Chondrocyte (in vitro differentiated cells): ENCODE data around the gene CCBE1. TPM values are rescaled to one million over a fixed set of nuclear protein-coding genes. Genes with fewer than 3 reads are reported as not detected.

Experiments
- DNase-seq: peaks from one replicate; pipeline ENCODE4 v3.0.0; 2021; ENCODE audit warnings: mixed read lengths, low spot score
- H3K27ac Mint-ChIP-seq: one replicate; pipeline ENCODE4 v1.8.0; 2021; ENCODE audit warnings: mild to moderate bottlenecking, moderate library complexity, mixed read lengths; ENCODE audit not compliant: unreplicated experiment
- H3K27me3 Mint-ChIP-seq: 2 replicates; pipeline ENCODE4 v1.8.0; 2021; ENCODE audit warnings: low read depth, mixed read lengths
- H3K36me3 Mint-ChIP-seq: 2 replicates; pipeline ENCODE4 v1.8.0; 2021; ENCODE audit warnings: low read depth, mixed read lengths
- H3K4me1 Mint-ChIP-seq: 2 replicates; pipeline ENCODE4 v1.8.0; 2021; ENCODE audit warnings: low read depth, mild to moderate bottlenecking, mixed read lengths
- H3K4me3 Mint-ChIP-seq: one replicate; pipeline ENCODE4 v1.8.0; 2021; ENCODE audit warnings: mild to moderate bottlenecking, moderate library complexity, mixed read lengths; ENCODE audit not compliant: unreplicated experiment
- H3K9me3 Mint-ChIP-seq: 2 replicates; pipeline ENCODE4 v1.8.0; 2021; ENCODE audit warnings: low read depth, mixed read lengths
- CTCF ChIP-seq: fragments of 200-600 bp; sonication (generic); IDR thresholded peaks from 2 replicates; pipeline ENCODE4 v1.5.0; 2021; ENCODE audit warnings: antibody characterized with exemption, mild to moderate bottlenecking, moderate library complexity
- total RNA-seq: library from RNA; stranded (reverse); gene quantifications from 3 replicates; pipeline ENCODE4 v1.2.1, GENCODE V29; 2021

Gene CCBE1
- total RNA-seq, 1 donor from 2014 or later: 0.72 TPM

DNA sequence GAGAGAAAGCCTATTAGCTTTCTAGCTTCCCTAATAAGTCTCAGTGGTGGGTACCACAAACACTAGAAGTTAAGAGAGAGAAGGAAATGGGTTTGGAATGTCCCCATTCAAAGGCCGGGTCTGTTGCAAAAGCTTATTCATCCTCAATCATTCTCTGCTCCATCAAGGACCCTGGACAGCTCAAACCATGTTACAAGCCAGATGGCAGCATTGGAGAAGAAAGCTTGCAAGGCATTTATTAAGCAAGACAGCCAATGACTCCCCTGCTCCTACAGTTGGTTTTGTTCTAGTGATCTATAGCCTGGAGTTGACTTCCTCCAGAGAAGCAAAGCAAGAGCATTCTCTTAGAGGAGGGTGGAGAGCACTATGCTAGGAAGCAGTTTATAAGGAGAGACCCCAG lies 251.2 kb downstream of the CCBE1 start:
- Mint-ChIP-seq H3K36me3 (peaks cover 2% of the 10 kb centered on the region), H3K27ac (no peak overlapping the region), H3K4me3 (no peak overlapping the region), H3K4me1 (no peaks in the 10 kb centered on the region), H3K27me3 (no peaks in the 10 kb centered on the region), H3K9me3 (peaks cover 8% of the 10 kb centered on the region)
- no peak for DNase-seq
- TF ChIP-seq CTCF: peak; percentile 38

DNA sequence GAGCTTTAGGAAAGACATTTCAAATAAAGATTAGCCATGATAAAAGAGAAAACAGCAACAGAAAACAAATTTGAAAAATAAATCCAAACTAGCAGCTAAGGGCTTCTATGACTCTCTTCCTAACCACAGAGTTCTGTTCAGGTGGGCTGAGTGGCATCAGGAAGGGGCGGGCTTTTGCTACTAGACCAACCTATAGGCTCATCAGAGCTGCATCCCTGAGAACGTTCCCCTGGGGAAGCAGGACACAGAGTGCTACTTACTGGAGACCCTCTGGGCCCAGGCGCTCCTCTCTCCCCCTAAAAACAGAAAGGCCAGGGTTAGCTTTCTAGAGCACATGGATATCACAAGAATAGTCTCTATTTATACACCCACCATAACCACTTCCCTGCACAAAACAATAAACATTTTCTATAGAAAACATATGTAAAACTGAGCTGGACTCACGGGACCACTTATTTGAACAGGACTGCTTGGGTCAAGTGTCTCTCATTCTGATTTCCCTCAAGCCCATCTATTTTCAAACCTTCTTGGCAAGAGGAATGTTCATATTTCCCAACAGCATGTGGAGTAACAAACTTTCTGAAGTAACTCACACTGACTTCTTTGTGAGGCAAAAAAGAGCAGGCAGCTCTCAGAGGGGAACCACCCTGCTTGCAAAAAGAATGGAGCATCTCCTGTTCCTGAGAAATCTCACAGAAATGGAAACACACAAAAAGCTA lies 259.2 kb downstream of the CCBE1 start:
- Mint-ChIP-seq H3K36me3 (peaks cover 2% of the 10 kb centered on the region), H3K27ac (no peak overlapping the region), H3K4me3 (no peak overlapping the region), H3K4me1 (no peaks in the 10 kb centered on the region), H3K9me3 (peaks cover 8% of the 10 kb centered on the region), H3K27me3 (no peaks in the 10 kb centered on the region)
- no peak for TF ChIP-seq CTCF
- no peak for DNase-seq

DNA sequence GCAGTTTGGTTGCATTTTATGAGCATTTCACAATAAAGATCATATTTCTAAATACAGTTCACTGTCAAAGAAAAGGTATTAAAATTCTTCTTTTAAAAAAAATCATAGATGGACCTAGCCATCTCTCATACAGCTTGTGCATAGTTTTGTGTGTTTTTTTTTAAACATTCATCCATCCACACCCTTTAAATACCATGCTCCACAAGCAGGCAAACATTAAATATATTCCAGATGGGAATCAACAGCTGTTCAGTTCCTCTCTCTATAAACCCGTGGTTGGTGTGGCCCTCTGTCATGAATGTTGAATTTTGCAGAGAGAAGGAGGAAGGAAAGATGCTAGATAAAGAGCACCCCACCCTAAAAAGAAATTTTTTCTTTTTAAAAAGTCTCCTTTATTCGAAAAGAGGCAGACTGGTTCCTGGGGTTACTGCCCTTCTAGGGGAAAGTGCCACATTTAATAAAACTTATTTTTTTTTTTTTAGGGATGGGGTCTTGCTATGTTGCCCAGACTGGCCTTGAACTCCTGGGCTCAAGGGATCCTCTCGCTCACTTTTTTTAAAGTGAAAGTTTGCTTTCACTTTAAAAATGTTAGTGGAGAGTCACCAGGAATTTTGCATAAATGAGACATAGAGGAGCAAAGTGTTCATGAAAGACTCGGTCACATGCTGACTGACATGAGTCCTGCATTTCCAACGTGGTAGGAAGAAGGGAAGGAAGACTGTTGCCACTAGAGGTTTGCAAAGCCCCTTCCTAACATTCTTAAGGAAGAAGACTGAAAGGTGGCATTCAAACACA lies 264.2 kb downstream of the CCBE1 start:
- no peak overlapping the region for H3K27ac Mint-ChIP-seq
- TF ChIP-seq CTCF: no peak
- H3K27me3 Mint-ChIP-seq: no peaks in the 10 kb centered on the region
- no peaks in the 10 kb centered on the region for H3K9me3 Mint-ChIP-seq
- no peaks in the 10 kb centered on the region for H3K4me1 Mint-ChIP-seq
- no peak overlapping the region for H3K4me3 Mint-ChIP-seq
- no peak for DNase-seq
- H3K36me3 Mint-ChIP-seq: no peaks in the 10 kb centered on the region

DNA sequence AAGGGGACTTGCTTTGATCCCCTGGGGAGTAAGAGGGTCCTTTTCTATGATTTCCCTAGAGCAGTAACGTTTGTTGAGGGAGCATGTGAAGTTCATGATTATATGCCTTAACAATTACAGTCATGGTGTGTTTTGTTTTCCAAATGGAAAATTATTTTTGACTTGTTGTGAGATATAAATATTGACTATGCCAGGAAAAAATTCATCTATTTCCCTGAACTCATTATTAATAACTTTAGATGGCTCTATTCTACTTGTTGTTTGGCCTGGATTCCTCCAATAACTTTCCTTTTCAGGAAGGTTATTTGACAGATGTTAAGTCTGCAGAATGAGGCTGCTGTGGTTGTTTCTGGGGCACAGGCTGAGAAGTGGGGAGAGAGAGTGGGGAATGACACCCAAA lies 266.1 kb downstream of the CCBE1 start:
- H3K9me3 Mint-ChIP-seq: no peaks in the 10 kb centered on the region
- TF ChIP-seq CTCF: no peak
- no peaks in the 10 kb centered on the region for H3K36me3 Mint-ChIP-seq
- no peak overlapping the region for H3K27ac Mint-ChIP-seq
- no peaks in the 10 kb centered on the region for H3K4me1 Mint-ChIP-seq
- no peaks in the 10 kb centered on the region for H3K27me3 Mint-ChIP-seq
- DNase-seq: no peak
- H3K4me3 Mint-ChIP-seq: no peak overlapping the region

DNA sequence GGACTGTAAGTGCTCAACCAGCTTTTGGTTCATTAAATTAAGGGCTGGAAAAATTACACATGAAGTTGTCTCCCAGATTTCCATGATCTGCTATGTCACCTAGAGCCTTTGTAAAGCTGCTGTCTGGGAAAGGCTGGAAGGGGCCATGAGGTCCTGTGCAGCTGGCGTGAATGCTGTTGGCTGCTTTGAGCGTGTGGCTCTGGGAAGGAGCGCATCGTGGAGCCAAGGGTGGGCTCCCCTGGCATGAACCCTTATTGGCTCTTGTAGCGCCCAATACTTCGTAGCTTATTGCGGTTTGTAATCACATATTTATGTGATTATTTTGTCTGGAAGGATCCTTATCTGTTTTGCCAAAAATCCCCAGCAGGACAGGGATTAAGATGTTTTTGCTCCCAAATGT lies 267.6 kb downstream of the CCBE1 start:
- DNase-seq: no peak
- H3K27ac Mint-ChIP-seq: no peak overlapping the region
- H3K27me3 Mint-ChIP-seq: no peaks in the 10 kb centered on the region
- no peak overlapping the region for H3K4me3 Mint-ChIP-seq
- no peak for TF ChIP-seq CTCF
- no peaks in the 10 kb centered on the region for H3K36me3 Mint-ChIP-seq
- H3K4me1 Mint-ChIP-seq: no peaks in the 10 kb centered on the region
- no peaks in the 10 kb centered on the region for H3K9me3 Mint-ChIP-seq
